OCI-LY7 (cell line): ENCODE data around the gene ATP1B1. TPM values are rescaled to one million over a fixed set of nuclear protein-coding genes. Genes with fewer than 3 reads are reported as not detected.

Experiments
- BruUV-seq: library from RNA; stranded (reverse); fragments of 400-500 nt; replicated peaks from 2 replicates; lab custom pipeline; 2021; lab: Mats Ljungman, UMichigan
- CTCF ChIA-PET: fragments of 300-600 bp; sonication (Branson Sonifier 250); formaldehyde crosslinking; loops from one replicate; lab custom pipeline; 2022; ENCODE audit warnings: antibody characterized with exemption; ENCODE audit not compliant: unreplicated experiment; lab: Charles Lee
- POLR2A ChIA-PET: fragments of 300-600 bp; sonication (Branson Sonifier 250); formaldehyde crosslinking; loops from one replicate; lab custom pipeline; 2022; ENCODE audit warnings: antibody characterized with exemption; lab: Charles Lee
- DNase-seq: peaks from one replicate; pipeline ENCODE4 v3.0.0-alpha.2; 2015; ENCODE audit warnings: low spot score
- H2AFZ ChIP-seq: fragments of 200-600 bp; sonication (generic), shearing (Covaris generic); 2 replicates; pipeline ENCODE4 v1.6.1; 2014; ENCODE audit warnings: mild to moderate bottlenecking, antibody characterized with exemption, low read length, moderate library complexity
- H3K27ac ChIP-seq: fragments of 200-600 bp; sonication (generic); 2 replicates; pipeline ENCODE4 v1.5.1; 2014; ENCODE audit warnings: mixed run types, low read depth, mild to moderate bottlenecking, moderate library complexity, low read length, inconsistent platforms; ENCODE audit not compliant: poor library complexity, severe bottlenecking
- H3K36me3 ChIP-seq: fragments of 200-600 bp; sonication (generic); 2 replicates; pipeline ENCODE4 v1.6.1; 2014; ENCODE audit warnings: mild to moderate bottlenecking, antibody characterized with exemption, low read length, moderate library complexity, mixed read lengths; ENCODE audit not compliant: insufficient read depth
- H3K4me1 ChIP-seq: fragments of 200-600 bp; sonication (generic); 2 replicates; pipeline ENCODE4 v1.5.1; 2014; ENCODE audit warnings: mild to moderate bottlenecking, low read length; ENCODE audit not compliant: insufficient read depth, poor library complexity, severe bottlenecking
- H3K4me2 ChIP-seq: fragments of 200-600 bp; sonication (generic); 2 replicates; pipeline ENCODE4 v1.6.1; 2014; ENCODE audit warnings: mild to moderate bottlenecking, low read length
- H3K4me3 ChIP-seq: fragments of 200-600 bp; sonication (generic); 2 replicates; pipeline ENCODE4 v1.5.1; 2014; ENCODE audit warnings: mild to moderate bottlenecking, low read depth, low read length; ENCODE audit not compliant: poor library complexity, severe bottlenecking
- H3K79me2 ChIP-seq: fragments of 200-600 bp; sonication (generic); 2 replicates; pipeline ENCODE4 v1.6.1; 2016; ENCODE audit warnings: low read depth, mild to moderate bottlenecking, low read length, moderate library complexity, mixed read lengths; ENCODE audit not compliant: insufficient read depth
- H3K9me2 ChIP-seq: fragments of 200-600 bp; sonication (generic); 2 replicates; pipeline ENCODE4 v1.6.1; 2016; ENCODE audit warnings: mild to moderate bottlenecking, low read length, mixed read lengths; ENCODE audit not compliant: insufficient read depth
- H3K9me3 ChIP-seq: fragments of 200-600 bp; sonication (generic); 2 replicates; pipeline ENCODE4 v1.6.1; 2014; ENCODE audit warnings: mild to moderate bottlenecking, mixed run types, low read length, mixed read lengths
- H4K20me1 ChIP-seq: fragments of 200-600 bp; sonication (generic); 2 replicates; pipeline ENCODE4 v1.6.1; 2014; ENCODE audit warnings: mild to moderate bottlenecking, antibody characterized with exemption, low read length, moderate library complexity, mixed read lengths; ENCODE audit not compliant: insufficient read depth
- CTCF ChIP-seq: fragments of 200-600 bp; sonication (generic); conservative IDR thresholded peaks from 2 replicates; pipeline ENCODE4 v1.5.1; 2014; ENCODE audit warnings: mild to moderate bottlenecking, antibody characterized with exemption, low read length, moderate library complexity, mixed read lengths
- EZH2phosphoT487 ChIP-seq: fragments of 200-600 bp; sonication (generic); IDR thresholded peaks from 2 replicates; pipeline ENCODE4 v1.6.1; 2018; ENCODE audit warnings: low read depth, borderline replicate concordance, mild to moderate bottlenecking, mixed run types, antibody characterized with exemption, low read length, moderate library complexity, mixed read lengths
- intact Hi-C: fragments of 100-400 bp; cut with micrococcal nuclease; formaldehyde crosslinking; loops from one replicate; pipeline ENCODE4 v1.10.0; 2022; ENCODE audit not compliant: unreplicated experiment
- total RNA-seq, 2 experiments: library from RNA; depleted of rRNA in 1 of 2; stranded (reverse); fragments of >200 nt in 1 of 2; shearing (Covaris generic) in 1 of 2; gene quantifications; 2 replicates each; pipeline ENCODE4 v1.2.3, GENCODE V29; 2014 to 2022

The ATP1B1 gene
- total RNA-seq, 2 experiments from 2014 or later, result 17.5 to 22.5 TPM

- ChIA-PET POLR2A (no interaction called here), CTCF (no interaction called here)
- no peaks in the 10 kb centered on the region for H4K20me1 ChIP-seq
- TF ChIP-seq CTCF, result no peak
- TF ChIP-seq EZH2phosphoT487, result no peak
- H3K9me2 ChIP-seq, result no peaks in the 10 kb centered on the region
- H2AFZ ChIP-seq, result no peak overlapping the region
- H3K4me2 ChIP-seq, result no peak overlapping the region
- no peak overlapping the region for H3K27ac ChIP-seq
- H3K79me2 ChIP-seq, result no peaks in the 10 kb centered on the region
- DNase-seq, result no peak
- no TSS peak for BruUV-seq
- no peaks in the 10 kb centered on the region for H3K36me3 ChIP-seq
- no peak overlapping the region for H3K4me3 ChIP-seq
- intact Hi-C loops, result no loop called here
- H3K9me3 ChIP-seq, result no peaks in the 10 kb centered on the region
- H3K4me1 ChIP-seq, result no peaks in the 10 kb centered on the region
These were observed 50.1 kb downstream of the ATP1B1 start for GRCh38 chr1:169156580-169156979.

GRCh38 chr1:169160845-169161495 lies 54.5 kb downstream of the ATP1B1 start:
- Histone ChIP-seq H3K36me3 (no peaks in the 10 kb centered on the region), H3K4me2 (no peak overlapping the region), H3K4me1 (no peaks in the 10 kb centered on the region), H3K27ac (no peak overlapping the region), H3K9me3 (no peaks in the 10 kb centered on the region), H2AFZ (no peak overlapping the region), H3K79me2 (no peaks in the 10 kb centered on the region), H3K4me3 (no peak overlapping the region), H3K9me2 (no peaks in the 10 kb centered on the region), H4K20me1 (no peaks in the 10 kb centered on the region)
- POLR2A ChIA-PET, result interaction anchor here (0.8 to 1.0 kb wide), 2 partner anchors 9 to 18 kb away, joined by 3 to 5 read pairs; no protein-coding TSS in a partner anchor
- TF ChIP-seq CTCF (no peak), EZH2phosphoT487 (no peak)
- CTCF ChIA-PET, result no interaction called here
- no TSS peak for BruUV-seq
- no peak for DNase-seq
- intact Hi-C loops, result no loop called here

GRCh38 chr1:169161496-169162194 lies 55.2 kb downstream of the ATP1B1 start:
- H3K4me2 ChIP-seq, result no peak overlapping the region
- no peaks in the 10 kb centered on the region for H3K9me3 ChIP-seq
- H2AFZ ChIP-seq, result no peak overlapping the region
- ChIA-PET POLR2A (interaction anchor here (1.0 kb wide), 1 partner anchor 8 kb away, joined by 3 read pairs; no protein-coding TSS in a partner anchor), CTCF (no interaction called here)
- no peaks in the 10 kb centered on the region for H3K79me2 ChIP-seq
- no TSS peak for BruUV-seq
- H4K20me1 ChIP-seq, result no peaks in the 10 kb centered on the region
- no peak for DNase-seq
- no peak overlapping the region for H3K27ac ChIP-seq
- no peaks in the 10 kb centered on the region for H3K4me1 ChIP-seq
- no peaks in the 10 kb centered on the region for H3K9me2 ChIP-seq
- intact Hi-C loops, result no loop called here
- no peak overlapping the region for H3K4me3 ChIP-seq
- TF ChIP-seq CTCF (no peak), EZH2phosphoT487 (no peak)
- H3K36me3 ChIP-seq, result no peaks in the 10 kb centered on the region
